Activated effector memory CD4-positive, alpha-beta T cell treated with Interleukin-2 at 50 U/mL for 16 hours (primary cell): Measurements from ENCODE around the gene ALPL.

Experiments used
- DNase-seq: peaks from one replicate; pipeline ENCODE4 v3.0.0-alpha.2; 2020

ALPL gene

DNA sequence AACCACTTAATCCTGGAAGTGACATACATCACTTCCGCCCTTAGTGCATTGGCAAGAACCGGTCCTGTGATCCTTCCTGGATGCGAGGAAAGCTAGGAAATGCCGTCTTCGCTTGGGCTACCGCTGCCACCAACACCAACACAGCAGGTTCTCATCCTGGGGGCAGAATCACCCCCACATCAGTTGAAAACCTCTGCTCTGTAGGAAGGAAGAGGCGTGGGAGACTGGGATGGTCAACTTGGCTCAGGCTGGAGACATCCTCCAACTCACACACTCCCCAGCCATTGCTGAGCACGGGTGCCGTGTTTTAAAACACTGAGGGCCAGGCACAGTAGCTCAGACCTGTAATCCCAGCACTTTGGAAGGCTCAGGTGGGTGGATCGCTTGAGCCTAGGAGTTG, 74.9 kb downstream of the ALPL start:
- DNase-seq = no peak

DNA sequence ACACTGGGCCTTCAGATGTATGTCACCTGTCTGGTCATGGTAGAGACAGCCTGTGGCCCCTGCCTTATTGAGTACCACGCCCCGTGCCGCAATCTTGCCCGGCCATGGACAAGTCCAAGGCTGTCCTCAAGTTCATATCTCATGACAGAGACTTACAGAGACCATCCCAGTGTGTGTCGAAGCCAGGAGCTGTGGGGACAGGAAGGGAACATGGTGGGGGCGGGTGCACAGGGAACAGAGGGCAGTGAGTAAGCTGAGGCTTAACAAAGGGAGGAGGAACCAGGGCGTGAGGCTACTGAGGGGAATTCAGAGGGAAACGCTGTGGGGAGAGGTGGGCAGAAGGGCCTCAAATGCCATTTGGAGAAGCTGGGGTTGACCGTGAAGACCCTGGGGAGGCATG, 75.8 kb downstream of the ALPL start:
- no peak for DNase-seq

DNA sequence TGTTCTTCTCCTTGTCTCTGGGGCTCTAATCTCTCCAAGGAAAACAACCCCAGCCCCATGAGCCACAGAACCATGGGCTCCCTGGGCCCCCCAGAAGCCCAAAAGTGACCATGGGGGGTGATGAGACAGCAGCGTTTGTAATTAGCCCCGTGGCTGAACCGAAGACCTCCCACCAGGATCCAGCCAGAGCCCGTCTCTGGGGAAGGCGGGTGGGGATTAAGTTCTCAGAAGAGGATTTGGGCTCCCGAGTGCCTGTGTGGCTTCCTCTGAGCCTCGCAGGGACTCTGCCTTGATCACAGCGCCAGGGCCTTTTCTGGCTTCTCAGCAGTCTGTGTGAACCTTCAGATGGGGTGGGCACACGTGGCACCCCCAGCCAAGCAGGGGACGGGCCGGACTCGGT, 77.0 kb downstream of the ALPL start:
- no peak for DNase-seq

DNA sequence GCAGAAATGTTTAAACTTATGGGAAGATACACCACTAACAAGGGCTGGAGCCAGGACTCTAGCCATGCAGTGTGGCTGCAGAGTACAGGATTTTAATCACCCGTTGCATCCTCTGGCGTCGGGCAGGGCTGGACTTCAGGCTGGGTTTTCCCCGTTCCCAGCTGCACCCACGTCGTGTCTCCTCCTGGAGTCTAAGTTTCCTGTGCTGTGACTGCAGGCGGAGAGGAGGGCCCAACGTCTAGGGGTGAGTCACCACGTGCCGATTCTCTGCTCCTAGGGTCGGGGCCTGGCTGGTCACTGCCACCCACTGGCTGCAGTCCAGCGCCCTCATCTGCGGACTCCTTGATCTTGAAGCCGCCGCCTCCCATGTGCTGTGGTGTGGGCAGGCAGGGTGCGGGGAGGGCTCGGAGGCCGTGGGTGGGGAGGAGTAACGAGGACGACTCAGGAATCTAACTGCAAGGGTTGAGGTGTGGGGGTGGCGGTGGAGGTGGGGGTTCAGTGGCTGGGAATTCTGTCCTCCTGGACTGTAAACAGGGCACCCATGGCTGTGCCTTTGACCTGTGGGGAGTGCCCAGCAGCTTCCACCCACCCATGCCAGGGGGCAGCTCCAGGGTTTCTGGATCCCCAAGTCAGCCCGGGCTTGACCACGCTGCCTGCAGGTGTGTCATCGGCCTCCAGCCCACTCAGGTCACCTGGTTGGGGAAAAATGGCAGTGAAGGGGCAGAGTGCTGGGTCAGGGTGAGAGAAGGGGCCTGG, 77.8 kb downstream of the ALPL start:
- DNase-seq = no peak

DNA sequence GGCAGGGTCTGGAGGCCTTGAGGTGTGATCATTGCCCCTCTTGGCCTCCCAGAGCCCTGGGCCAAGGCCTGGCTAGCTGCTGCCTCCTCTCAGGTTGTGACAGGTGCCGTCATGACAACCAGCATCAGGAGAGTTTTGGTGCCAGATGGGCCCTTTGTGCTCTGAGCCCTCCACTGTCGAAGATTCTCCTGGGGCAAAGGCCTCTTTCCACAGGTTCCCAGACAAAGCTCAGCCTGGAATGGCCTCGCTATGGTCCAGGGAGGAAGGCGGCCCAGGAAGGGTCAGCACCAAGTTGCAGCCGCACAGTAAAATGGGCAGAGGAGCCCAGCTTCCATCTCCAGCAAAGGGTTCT, 78.4 kb downstream of the ALPL start:
- DNase-seq = no peak

DNA sequence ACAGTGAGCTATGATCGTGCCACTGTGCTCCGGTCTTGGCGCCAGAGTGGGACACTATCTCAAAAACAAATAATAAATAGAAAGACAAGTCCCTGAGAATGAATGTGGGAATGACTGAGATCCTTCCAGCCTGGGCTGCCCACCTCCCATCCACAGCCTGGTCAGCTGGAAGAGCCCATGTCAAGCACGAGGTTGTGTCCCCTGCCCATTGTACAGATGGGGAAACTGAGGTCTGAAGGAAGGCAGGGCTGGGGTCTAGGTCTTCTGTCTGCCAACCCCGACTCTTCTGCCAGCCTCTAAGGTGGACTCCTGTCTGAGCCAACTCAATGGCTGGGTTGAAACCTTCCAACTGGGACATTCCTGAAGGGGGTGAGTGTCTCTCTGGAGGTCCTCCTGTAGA, 80.4 kb downstream of the ALPL start:
- no peak for DNase-seq

DNA sequence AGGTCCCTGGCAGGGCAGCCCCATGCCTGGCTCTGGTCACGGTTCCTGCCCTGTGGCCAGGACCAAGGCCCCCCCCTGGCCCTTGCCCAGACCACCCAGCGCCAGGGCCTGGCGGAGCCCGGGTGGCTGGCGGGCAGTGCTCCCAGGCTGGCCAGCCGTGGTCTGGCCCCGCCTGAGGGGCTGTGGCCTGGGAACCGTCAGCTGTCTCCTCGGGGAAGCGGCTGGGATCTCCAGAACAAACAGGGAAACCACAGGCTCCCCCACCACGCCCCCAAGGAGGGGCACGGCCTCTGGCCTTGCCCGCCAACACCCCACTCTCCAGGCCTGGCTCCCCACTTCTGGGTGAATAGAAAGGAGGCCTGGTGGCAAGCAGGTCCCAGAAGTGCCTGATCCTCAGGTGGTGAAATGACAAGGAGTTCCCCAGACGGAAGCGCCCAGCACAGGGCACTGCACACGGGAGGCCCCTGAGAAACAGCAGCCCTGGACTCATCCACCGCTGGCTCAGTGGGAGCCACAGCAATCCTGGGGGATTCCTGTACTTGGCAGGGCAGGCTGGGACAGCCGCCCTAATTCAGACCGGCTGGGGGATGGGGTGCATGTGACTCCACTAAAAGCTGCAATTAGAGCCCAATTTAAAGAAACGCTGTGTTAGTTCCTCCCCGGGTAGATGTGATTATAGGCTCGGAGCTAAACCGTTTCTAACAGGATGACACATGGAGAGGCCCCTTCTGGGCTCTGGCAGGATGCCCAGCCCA, 81.1 kb downstream of the ALPL start:
- DNase-seq = no peak

DNA sequence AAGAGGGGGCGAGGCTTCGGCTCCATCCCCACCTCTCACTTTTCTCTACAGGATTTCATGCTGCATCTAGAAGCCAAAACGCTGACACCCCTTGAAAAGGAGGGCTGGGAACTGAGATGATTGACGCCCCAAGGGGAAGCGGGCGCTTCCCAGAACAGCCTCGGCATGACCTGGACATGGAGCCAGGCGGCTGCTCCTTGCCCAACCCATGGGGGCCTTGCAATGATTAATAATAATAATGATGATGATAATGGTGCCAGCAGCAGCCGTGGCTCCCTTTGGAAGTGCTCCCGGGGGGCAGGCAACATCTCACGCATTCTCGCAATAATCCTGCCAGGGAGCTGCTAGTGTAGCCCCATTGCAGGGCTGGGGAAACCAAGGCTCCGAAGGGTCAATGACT, 81.7 kb downstream of the ALPL start:
- no peak for DNase-seq

DNA sequence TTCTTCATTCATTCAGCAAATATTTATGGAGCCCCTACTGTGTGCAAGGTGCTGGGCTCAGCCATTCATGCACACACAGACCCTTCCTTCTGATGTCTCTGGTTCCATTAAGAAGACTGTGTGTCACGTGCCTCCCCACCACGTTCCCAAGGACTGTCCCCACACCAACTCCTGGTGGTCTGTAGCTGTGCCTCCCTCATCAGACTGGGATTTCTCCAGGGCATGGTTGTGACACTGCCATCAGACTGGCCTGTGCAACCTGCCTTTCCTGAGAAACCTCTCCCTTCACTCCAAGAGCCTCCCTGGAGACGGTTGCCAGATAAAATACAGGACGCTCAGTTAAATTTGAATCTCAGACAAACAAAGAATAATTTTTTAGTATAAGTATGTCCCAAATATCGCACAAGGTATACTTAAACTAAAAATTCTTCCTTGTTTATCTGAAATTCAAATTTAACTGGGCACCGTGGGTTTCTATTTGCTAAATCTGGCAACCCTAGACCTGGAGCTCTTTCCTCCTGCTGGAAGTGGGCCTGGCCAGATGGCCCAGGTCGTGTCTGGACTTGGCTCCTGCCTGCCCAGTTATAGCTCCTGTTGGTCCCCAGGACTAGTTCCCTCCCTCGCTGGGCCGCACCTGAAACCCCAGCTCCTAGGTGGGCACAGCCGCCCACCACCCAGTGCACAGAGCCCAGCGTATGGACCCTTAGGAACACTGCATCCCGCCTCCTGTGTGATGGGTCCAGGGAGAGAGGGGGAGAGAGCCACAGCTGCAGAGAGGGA, 83.1 kb downstream of the ALPL start:
- no peak for DNase-seq

DNA sequence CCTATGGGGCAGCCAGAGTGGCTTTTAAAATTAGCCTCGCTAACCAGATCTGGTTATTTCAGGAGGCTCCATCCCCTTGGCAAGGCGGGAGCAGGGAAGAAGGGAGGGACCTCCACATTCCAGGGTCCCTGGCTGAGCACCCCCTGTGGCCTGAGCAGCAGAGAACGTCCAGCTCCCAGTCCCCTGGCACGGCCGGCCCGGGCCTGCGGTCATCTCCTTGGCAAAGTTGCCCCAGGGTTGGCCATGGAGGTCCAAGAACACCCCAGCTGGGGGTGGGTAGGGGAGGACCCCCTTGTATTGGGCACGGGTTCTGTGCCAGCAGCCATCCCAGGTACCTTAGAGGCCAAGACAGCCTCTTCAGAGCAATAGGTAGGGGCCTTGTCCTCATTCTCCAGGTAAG, 84.0 kb downstream of the ALPL start:
- no peak for DNase-seq

DNA sequence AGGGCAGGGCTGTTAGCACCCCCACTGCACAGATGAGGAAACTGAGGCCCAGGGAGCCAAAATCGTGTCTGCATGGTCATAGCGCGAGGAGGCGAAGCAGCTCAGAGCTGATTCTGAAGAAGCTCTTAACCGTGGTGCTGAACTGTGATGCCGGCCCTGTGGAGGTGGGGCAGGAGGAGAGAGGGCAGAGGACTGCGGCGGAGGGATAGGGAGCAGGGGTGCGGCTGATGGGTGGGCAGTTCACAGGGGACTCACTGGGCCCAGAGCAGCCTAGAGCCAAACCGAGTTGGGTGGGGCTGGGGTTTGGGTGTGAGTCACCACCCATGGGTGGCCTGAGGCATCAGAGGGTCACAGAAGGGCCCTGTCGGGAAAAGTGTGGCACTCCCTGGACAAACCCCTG, 85.3 kb downstream of the ALPL start:
- no peak for DNase-seq

DNA sequence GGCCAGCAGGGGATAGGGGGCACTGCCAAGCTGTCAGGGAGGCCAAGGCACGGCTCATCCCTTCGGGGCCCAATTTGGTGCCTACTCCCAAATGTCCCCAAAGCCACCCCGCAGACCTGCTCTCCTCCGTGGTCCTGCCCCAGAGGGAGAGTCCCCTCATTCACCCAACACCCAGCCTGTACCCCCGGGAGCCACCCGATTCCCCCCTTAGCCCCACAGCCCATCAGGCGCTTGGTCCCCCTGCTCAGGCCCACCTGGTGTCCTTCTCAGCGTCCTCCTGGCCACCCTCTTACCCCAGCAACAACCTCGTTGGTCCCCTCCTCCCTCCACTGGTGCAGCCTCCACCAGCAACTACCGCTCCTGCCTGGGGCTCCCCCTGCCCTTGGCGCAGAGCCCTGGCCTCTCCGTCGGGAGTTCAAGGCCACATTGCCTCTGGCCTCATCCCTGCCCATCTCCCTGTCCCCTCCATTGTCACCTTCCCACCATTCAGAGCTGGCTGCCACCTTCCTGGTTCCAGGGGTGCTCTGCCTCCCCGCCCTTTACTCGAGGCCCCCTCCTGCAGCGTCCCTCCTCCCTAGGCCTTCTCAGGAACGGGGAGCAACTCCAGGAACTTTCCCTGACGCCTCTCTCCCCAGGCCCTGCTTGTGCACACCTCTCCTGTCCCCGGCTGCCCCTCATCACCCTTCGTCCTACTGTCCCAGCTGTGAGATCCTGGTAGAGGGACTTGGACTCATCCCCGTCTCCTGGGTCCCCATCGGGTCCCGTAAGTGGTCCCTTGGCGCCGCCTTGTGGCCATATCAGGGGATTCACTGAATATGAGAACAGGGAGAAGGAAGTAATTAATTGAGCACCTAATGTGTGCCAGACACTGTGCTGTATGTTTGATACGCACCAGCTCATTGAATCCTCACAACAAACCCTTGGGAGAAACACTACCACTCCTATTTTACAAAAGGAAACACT, 86.0 kb downstream of the ALPL start:
- no peak for DNase-seq

DNA sequence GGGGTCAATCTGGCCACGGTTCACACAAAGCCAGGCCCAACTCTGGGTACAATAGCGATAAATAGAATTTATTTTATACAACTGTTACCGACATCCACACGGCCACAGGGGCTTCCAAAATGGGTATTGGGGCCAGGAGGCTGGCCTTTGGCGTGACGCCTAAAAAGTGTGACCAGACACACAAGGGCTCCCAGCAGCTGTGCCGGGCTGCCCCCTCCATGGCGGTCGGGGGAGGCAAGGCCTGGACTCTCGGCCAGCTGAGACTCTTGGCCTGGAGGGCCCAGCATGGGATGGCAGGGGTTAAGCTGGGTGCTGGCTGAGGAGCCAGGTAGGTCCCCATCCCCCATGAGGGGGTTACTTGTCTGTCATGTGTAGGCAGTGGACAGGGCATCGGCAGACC, 87.0 kb downstream of the ALPL start:
- no peak for DNase-seq

DNA sequence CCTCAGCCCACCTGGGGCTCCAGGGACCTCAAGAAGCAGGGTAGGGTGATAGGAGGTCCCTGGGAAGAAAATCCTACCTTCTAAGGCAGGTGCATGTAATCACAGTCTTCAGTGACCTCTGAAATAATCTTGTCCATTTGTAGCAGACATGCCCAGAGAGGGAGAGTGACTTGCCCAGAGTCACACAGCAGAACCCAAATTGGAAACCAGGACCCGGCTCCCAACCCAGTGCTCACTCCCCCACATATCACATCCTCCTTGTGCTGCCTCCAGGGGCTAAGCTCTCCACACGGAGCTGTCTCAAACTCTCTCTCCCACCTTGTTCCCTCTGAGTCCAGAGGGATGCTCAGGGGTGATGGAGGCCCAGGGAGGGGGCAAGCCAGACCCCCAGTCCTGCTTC, 87.4 kb downstream of the ALPL start:
- no peak for DNase-seq

DNA sequence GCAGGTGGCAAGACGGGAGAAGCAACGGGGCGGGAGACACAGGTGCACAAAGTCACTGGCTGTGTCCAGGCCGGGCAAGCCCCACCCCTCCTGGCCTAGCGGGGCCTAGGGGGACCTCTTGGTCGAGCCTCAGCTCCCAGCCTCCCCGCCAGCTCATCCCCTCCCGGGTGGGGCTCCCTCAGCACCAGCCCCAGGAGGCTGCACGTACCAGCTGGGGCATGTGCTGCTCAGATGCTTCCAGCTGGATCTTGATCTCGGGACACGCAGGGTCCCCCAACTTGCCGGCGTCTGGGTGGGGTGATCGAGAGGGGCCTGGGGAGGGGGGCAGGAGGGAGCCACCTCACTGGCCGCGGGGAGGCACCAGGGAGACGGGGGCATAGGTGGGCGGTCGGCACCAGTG, 88.5 kb downstream of the ALPL start:
- no peak for DNase-seq

DNA sequence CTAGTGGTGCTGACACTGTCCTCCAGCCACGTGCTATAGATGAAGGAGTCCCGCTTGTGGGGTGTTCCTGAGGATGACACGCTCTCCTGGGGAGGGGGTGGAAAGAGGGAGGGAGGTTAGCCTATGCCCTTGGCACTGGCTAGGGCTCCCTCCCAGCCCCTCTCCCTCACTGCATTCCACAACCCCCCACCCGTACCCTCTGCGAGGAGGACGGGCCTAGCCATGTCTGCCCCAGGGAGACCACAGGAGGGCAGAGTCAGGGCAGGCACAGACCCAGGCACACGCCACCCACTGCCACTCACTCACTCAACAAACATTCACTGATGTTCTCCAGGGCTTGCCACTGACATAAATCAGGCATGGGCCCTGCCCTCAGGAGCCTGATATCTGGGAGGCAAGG, 89.2 kb downstream of the ALPL start:
- no peak for DNase-seq

DNA sequence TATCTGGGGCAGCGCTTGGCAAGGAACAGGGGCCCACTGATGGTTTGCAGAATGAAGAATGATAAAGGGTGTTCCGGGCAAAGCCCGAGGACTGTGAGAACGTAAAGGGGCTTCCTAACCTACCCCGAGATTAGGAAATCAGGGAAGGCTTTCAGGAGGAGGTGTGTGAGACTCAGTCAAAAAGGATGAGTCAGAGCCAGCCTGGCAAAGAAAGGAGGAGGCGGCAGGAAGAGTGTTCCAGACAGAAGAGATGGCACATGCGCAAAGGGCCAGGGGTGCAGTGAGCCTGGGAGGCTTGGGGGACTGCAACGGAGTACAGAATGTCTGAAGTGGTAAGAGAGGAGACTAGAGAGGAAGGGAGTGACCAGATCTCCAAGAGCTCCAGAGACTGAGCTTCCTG, 89.7 kb downstream of the ALPL start:
- no peak for DNase-seq

DNA sequence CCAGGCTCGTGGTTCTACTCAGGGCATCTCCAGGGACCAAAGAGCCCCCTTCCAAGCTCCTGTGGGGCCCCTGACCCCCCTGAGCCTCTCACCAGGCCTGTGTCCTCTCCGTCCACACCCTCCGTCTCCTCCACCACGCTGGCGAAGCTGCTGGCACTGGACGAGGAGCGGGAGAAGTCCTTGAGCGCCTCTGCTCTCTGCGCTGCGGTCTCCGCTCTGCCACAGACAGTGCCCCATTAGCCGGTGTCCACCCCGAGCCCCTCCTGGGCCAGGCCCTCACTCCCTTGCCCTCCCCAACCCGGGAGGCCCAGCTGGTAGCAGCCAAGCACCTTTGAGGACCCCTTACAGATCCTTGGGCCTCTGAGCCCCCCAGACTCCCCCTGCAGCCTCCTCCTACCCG, 90.2 kb downstream of the ALPL start:
- no peak for DNase-seq

DNA sequence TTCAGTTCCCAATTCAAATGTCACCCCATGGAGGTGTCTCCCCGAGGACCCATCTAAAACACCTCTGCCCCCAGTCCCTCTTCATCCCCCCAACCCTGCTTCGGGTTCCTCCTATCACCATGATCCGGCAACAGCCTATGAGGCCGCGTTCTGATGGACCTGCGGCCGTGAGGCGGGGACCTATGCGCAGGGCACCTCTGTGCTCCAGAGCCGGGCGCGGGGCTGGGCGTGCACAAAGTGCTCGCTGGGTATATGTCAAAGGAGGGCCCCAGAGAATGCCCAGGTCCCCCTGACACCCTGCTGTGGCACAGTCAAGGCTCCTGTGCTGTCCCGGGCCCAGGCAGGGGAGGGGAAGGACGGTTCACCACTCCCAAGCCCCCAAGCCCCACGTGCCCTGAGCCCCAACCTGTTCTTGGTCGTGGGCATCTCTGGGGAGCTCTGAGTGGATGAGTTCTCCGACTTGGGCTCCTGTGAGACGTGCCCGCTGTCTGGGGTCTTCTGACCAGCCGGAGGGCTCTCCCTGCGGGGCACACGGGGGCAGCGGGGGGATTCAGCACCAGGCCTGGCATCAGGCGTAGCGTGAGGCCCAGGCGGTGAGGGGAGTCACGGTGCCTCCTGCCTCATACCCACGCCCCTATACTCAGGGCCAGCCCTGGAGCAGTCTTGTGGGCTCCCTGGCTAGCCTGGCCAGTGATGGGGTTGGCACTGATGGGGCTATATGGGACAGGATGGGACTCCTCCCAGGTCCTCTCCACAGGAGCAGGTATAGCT, 92.2 kb downstream of the ALPL start:
- DNase-seq = no peak

DNA sequence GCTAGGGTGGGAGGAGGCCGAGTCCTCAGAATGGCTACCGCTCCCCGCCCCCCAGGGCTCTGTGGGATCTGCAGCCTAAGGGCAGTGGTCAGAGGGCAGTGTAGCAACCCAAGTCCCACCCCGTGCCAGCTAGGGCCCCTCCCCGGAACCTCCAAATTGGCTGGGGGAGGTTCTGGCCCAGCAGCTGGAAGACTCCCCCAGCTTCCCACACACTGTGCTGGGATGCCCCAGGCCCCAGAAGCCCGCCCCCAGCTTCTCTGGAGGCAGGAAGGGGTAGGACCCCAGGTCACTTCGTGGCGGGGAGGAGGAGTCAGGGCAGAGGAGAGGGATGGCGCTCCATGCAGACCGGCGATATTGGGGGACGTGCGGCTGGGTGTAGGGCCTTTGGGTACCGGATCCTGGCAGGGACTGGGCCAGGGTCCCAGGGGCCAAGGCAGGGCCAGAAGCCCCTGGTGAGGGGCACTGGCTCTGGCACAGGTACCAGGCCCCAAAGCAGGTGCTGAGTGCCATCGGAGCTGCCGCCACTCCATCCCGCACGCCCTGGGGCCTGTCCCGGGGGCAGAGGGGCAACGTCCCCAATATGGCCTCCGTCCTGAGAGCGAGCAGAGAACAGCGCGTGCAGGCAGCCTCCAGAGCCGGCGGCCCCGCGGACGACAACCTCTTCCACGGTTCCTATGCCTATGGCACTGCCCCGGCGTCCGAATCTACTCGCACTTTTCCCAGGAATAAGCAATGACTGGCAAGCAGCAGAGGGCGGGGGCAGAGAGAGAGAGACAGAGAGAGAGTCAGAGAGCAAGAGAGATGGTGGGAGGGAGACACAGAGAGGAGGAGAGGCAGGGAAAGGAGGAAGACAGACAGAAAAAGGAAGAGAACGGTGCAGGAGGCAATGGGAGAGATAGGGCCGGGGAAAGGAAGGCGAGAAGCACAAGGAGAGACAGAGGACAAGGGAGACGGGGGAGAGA, 94.2 kb downstream of the ALPL start:
- DNase-seq = no peak
